RWPE2 (cell line): Measurements from ENCODE around the gene STRBP.
A peak's percentile ranks its signal among the peaks of the same experiment; 100 is the strongest.

Experiments used
- ATAC-seq: fragments of 200-7000 bp; cut with Tn5 transposase; 3 replicates; pipeline ENCODE4 v1.9.1; 2021; ENCODE audit warnings: low read depth
- DNase-seq: peaks from one replicate; pipeline ENCODE4 v3.0.0-alpha.2; 2020; ENCODE audit warnings: low spot score
- H3K27ac ChIP-seq: fragments of 450-650 bp; 2 replicates; pipeline ENCODE4 v1.5.1; 2017; ENCODE audit warnings: mild to moderate bottlenecking; ENCODE audit not compliant: poor library complexity, severe bottlenecking
- H3K27me3 ChIP-seq: fragments of 250-450 bp; sonication (Bioruptor Pico); 2 replicates; pipeline ENCODE4 v1.5.1; 2021; ENCODE audit warnings: mild to moderate bottlenecking, moderate library complexity; ENCODE audit not compliant: insufficient read depth, poor library complexity, severe bottlenecking
- H3K36me3 ChIP-seq: fragments of 250-450 bp; sonication (Bioruptor Pico); 2 replicates; pipeline ENCODE4 v1.5.1; 2020; ENCODE audit warnings: low read depth, mild to moderate bottlenecking, moderate library complexity
- H3K4me1 ChIP-seq: fragments of 250-450 bp; sonication (Bioruptor Pico); 2 replicates; pipeline ENCODE4 v1.5.1; 2021; ENCODE audit warnings: mild to moderate bottlenecking, moderate library complexity; ENCODE audit not compliant: insufficient read depth, poor library complexity, severe bottlenecking
- H3K4me3 ChIP-seq: fragments of 250-450 bp; sonication (Bioruptor Pico); 2 replicates; pipeline ENCODE4 v1.5.1; 2021; ENCODE audit warnings: mild to moderate bottlenecking, moderate library complexity; ENCODE audit not compliant: severe bottlenecking
- H3K9me3 ChIP-seq: fragments of 250-450 bp; sonication (Bioruptor Pico); 2 replicates; pipeline ENCODE4 v1.5.1; 2021; ENCODE audit warnings: mild to moderate bottlenecking, moderate library complexity; ENCODE audit not compliant: severe bottlenecking
- CTCF ChIP-seq: fragments of 450-650 bp; IDR thresholded peaks from one replicate; pipeline ENCODE4 v1.5.1; 2017; ENCODE audit warnings: mild to moderate bottlenecking, moderate library complexity; ENCODE audit not compliant: poor library complexity, severe bottlenecking

The STRBP gene

GRCh38 chr9:123176949-123177348, 91.4 kb downstream of the STRBP start:
- H3K27me3 ChIP-seq = no peaks in the 10 kb centered on the region
- H3K36me3 ChIP-seq = no peaks in the 10 kb centered on the region
- ATAC-seq = no peak
- H3K4me1 ChIP-seq = no peaks in the 10 kb centered on the region
- DNase-seq = no peak
- TF ChIP-seq CTCF = no peak
- no peaks in the 10 kb centered on the region for H3K9me3 ChIP-seq
- H3K4me3 ChIP-seq = no peak overlapping the region
- no peak overlapping the region for H3K27ac ChIP-seq

- TF ChIP-seq CTCF = no peak
- H3K9me3 ChIP-seq = no peaks in the 10 kb centered on the region
- H3K36me3 ChIP-seq = no peaks in the 10 kb centered on the region
- H3K4me3 ChIP-seq = no peak overlapping the region
- H3K27ac ChIP-seq = no peak overlapping the region
- no peaks in the 10 kb centered on the region for H3K27me3 ChIP-seq
- ATAC-seq = peak; percentile 67
- no peak for DNase-seq
- H3K4me1 ChIP-seq = no peaks in the 10 kb centered on the region
These were observed 92.3 kb downstream of the STRBP start for GRCh38 chr9:123175854-123176629.

GRCh38 chr9:123174887-123175518, 93.4 kb downstream of the STRBP start:
- no peak for TF ChIP-seq CTCF
- Histone ChIP-seq H3K27me3 (no peaks in the 10 kb centered on the region), H3K9me3 (no peaks in the 10 kb centered on the region), H3K36me3 (no peaks in the 10 kb centered on the region), H3K27ac (no peak overlapping the region), H3K4me1 (no peaks in the 10 kb centered on the region), H3K4me3 (no peak overlapping the region)
- DNase-seq = no peak
- no peak for ATAC-seq

GRCh38 chr9:123174079-123174478, 94.3 kb downstream of the STRBP start:
- no peak for DNase-seq
- no peaks in the 10 kb centered on the region for H3K4me1 ChIP-seq
- H3K4me3 ChIP-seq = no peak overlapping the region

More at GRCh38 chr9:123174079-123174478, 94.3 kb downstream of the STRBP start:
- Histone ChIP-seq H3K27ac (no peak overlapping the region), H3K9me3 (no peaks in the 10 kb centered on the region), H3K27me3 (no peaks in the 10 kb centered on the region), H3K36me3 (no peaks in the 10 kb centered on the region)
- no peak for TF ChIP-seq CTCF
- ATAC-seq = no peak
